ENCODE measurements around the gene ALPL.

GRCh38 chr1:21524686-21525339, 15.6 kb downstream of the ALPL start:
- no peak for TF ChIP-seq POLR2AphosphoS5 (IDR thresholded peaks at IDR 0.05; ENCODE audit: insufficient read depth in 1 of 2, low read depth in 1 of 2)
- TF ChIP-seq, protein P1, sequence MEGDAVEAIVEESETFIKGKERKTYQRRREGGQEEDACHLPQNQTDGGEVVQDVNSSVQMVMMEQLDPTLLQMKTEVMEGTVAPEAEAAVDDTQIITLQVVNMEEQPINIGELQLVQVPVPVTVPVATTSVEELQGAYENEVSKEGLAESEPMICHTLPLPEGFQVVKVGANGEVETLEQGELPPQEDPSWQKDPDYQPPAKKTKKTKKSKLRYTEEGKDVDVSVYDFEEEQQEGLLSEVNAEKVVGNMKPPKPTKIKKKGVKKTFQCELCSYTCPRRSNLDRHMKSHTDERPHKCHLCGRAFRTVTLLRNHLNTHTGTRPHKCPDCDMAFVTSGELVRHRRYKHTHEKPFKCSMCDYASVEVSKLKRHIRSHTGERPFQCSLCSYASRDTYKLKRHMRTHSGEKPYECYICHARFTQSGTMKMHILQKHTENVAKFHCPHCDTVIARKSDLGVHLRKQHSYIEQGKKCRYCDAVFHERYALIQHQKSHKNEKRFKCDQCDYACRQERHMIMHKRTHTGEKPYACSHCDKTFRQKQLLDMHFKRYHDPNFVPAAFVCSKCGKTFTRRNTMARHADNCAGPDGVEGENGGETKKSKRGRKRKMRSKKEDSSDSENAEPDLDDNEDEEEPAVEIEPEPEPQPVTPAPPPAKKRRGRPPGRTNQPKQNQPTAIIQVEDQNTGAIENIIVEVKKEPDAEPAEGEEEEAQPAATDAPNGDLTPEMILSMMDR (IDR thresholded peaks at IDR 0.05): no peak
- TF ChIP-seq POLR2A (IDR thresholded peaks at IDR 0.05): no peak
